GM19099 (cell line): ENCODE measurements around the gene KCNA10.

Source experiments
- POLR2A ChIP-seq: IDR thresholded peaks from 3 replicates; pipeline ENCODE4 v1.6.1; 2011; ENCODE audit warnings: low read depth; ENCODE audit not compliant: insufficient read length; ENCODE audit errors: extremely low read depth

Gene KCNA10

GRCh38 chr1:110515891-110516290 is 3.1 kb downstream of the KCNA10 start:
- TF ChIP-seq POLR2A: no peak

GRCh38 chr1:110515041-110515440 is 3.9 kb downstream of the KCNA10 start:
- no peak for TF ChIP-seq POLR2A

GRCh38 chr1:110513511-110513910 is 5.5 kb downstream of the KCNA10 start:
- TF ChIP-seq POLR2A: no peak

- TF ChIP-seq POLR2A: no peak
Observed at GRCh38 chr1:110511436-110511835, 7.5 kb downstream of the KCNA10 start.

- TF ChIP-seq POLR2A: no peak
Observed at GRCh38 chr1:110509655-110510054, 9.3 kb downstream of the KCNA10 start.

- no peak for TF ChIP-seq POLR2A
Observed at GRCh38 chr1:110508028-110508940, 10.7 kb downstream of the KCNA10 start.

GRCh38 chr1:110506541-110506940 is 12.4 kb downstream of the KCNA10 start:
- no peak for TF ChIP-seq POLR2A

GRCh38 chr1:110505596-110505995 is 13.4 kb downstream of the KCNA10 start:
- no peak for TF ChIP-seq POLR2A

GRCh38 chr1:110504226-110504625 is 14.7 kb downstream of the KCNA10 start:
- no peak for TF ChIP-seq POLR2A

- TF ChIP-seq POLR2A: no peak
Observed at GRCh38 chr1:110503471-110503870, 15.5 kb downstream of the KCNA10 start.

- no peak for TF ChIP-seq POLR2A
Observed at GRCh38 chr1:110502402-110503151, 16.4 kb downstream of the KCNA10 start.

- TF ChIP-seq POLR2A: no peak
Observed at GRCh38 chr1:110501488-110502132, 17.4 kb downstream of the KCNA10 start.

- TF ChIP-seq POLR2A: no peak
Observed at GRCh38 chr1:110498270-110498669, 20.7 kb downstream of the KCNA10 start.

- TF ChIP-seq POLR2A: no peak
Observed at GRCh38 chr1:110495926-110496600, 22.9 kb downstream of the KCNA10 start.
